Right atrium auricular region (tissue), 2 donors: Measurements from ENCODE around the gene PPP1R15A. TPM values are rescaled to one million over a fixed set of nuclear protein-coding genes. Genes with fewer than 3 reads are reported as not detected.
A peak's percentile ranks its signal among the peaks of the same experiment; 100 is the strongest.
"Not testable (repeated sequence)": the region's sequence is repeated elsewhere in the genome, so short reads cannot be mapped to it uniquely, and the experiment has no call there.

ENCODE experiments used
- DNase-seq: peaks from one replicate; pipeline ENCODE4 v3.0.0-alpha.2; 2019; ENCODE audit warnings: low spot score
- H3K27ac ChIP-seq, 2 donors: fragments of 200-600 bp; sonication (generic); 1 replicate in 1 of 2; 2 replicates in 1 of 2; pipeline ENCODE4 v1.5.1; 2016 to 2019
- H3K27me3 ChIP-seq, 2 donors: fragments of 200-600 bp; sonication (generic); one replicate each; pipeline versions ENCODE4 v1.5.1 to v1.6.0; 2017 to 2019
- H3K36me3 ChIP-seq: fragments of 200-600 bp; sonication (generic); one replicate; pipeline ENCODE4 v1.5.1; 2016
- H3K4me1 ChIP-seq, 2 donors: fragments of 200-600 bp; sonication (generic); one replicate each; pipeline versions ENCODE4 v1.5.1 to v1.6.0; 2017 to 2019
- H3K4me3 ChIP-seq, 2 donors: fragments of 200-600 bp; sonication (generic); 1 replicate in 1 of 2; 2 replicates in 1 of 2; pipeline ENCODE4 v1.5.1; 2017 to 2019; ENCODE audit warnings: mild to moderate bottlenecking in 1 of 2, moderate library complexity in 1 of 2
- H3K9me3 ChIP-seq, 2 donors: fragments of 200-600 bp; sonication (generic); one replicate each; pipeline ENCODE4 v1.5.1; 2019
- total RNA-seq, 2 donors: library from RNA; depleted of rRNA; stranded (reverse); fragments of >200 nt; gene quantifications; one replicate each; pipeline ENCODE4 v1.1.0, GENCODE V29; 2016
- TF ChIP-seq, protein P1 (sequence below), 2 donors: fragments of 200-600 bp; sonication (generic); IDR thresholded peaks; one replicate each; pipeline ENCODE4 v1.5.1; 2019; ENCODE audit warnings: antibody characterized with exemption in 2 of 2

Gene PPP1R15A
- total RNA-seq, 2 donors from 2014 or later = 55.0 to 97.6 TPM

DNA sequence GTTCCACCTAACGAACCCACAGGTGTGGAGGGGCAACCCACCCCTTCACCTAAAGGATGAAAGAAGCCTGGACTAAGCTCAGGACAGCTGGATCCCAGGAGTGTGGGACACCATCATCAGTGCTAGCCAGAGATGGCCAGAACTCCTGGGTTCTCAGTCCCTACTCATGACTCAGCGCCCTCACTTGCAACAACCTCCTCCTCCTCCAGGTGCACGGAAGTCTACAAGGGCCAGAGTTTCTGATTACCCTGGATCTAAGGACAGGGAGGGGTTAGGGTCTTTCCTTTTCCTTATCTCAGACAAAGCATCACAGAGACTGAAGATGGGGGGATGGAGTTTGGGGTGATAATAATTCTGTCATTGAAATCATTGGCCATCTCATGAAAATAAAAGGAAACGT lies 18.3 kb downstream of the PPP1R15A start:
- Histone ChIP-seq H3K27ac (no peak overlapping the region), H3K27me3 (no peaks in the 10 kb centered on the region), H3K4me1 (peaks cover 0 to 6% of the 10 kb centered on the region in 2 donors), H3K4me3 (no peak overlapping the region), H3K36me3 (no peaks in the 10 kb centered on the region), H3K9me3 (no peaks in the 10 kb centered on the region)
- TF ChIP-seq, protein P1, sequence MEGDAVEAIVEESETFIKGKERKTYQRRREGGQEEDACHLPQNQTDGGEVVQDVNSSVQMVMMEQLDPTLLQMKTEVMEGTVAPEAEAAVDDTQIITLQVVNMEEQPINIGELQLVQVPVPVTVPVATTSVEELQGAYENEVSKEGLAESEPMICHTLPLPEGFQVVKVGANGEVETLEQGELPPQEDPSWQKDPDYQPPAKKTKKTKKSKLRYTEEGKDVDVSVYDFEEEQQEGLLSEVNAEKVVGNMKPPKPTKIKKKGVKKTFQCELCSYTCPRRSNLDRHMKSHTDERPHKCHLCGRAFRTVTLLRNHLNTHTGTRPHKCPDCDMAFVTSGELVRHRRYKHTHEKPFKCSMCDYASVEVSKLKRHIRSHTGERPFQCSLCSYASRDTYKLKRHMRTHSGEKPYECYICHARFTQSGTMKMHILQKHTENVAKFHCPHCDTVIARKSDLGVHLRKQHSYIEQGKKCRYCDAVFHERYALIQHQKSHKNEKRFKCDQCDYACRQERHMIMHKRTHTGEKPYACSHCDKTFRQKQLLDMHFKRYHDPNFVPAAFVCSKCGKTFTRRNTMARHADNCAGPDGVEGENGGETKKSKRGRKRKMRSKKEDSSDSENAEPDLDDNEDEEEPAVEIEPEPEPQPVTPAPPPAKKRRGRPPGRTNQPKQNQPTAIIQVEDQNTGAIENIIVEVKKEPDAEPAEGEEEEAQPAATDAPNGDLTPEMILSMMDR (IDR thresholded peaks at IDR 0.05) = no peak
- DNase-seq = no peak

DNA sequence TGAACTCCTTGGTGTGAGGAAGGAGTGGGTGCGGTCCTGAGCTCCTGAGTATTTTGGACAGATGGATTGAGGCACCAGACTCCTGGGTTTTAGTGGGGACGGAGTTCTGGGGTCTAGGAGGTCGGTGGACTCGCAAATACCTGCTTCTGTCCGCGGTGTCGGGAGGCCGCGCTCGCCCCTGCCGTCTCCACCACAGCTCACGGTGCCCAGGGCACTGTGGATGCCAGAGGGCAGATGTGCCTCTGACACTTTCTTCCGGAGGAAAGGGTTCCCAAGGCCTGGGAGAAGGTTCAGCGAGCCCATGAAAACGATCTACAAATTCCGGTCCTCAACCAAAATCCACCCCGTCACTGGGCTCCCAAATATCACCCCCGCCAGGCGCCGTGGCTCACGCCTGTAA lies 23.0 kb downstream of the PPP1R15A start:
- Histone ChIP-seq H3K27ac (no peak overlapping the region), H3K36me3 (no peaks in the 10 kb centered on the region), H3K9me3 (no peaks in the 10 kb centered on the region), H3K27me3 (no peaks in the 10 kb centered on the region), H3K4me3 (no peak overlapping the region), H3K4me1 (peaks cover 0 to 23% of the 10 kb centered on the region in 2 donors)
- TF ChIP-seq, protein P1 (IDR thresholded peaks at IDR 0.05) = no peak
- DNase-seq = no peak

DNA sequence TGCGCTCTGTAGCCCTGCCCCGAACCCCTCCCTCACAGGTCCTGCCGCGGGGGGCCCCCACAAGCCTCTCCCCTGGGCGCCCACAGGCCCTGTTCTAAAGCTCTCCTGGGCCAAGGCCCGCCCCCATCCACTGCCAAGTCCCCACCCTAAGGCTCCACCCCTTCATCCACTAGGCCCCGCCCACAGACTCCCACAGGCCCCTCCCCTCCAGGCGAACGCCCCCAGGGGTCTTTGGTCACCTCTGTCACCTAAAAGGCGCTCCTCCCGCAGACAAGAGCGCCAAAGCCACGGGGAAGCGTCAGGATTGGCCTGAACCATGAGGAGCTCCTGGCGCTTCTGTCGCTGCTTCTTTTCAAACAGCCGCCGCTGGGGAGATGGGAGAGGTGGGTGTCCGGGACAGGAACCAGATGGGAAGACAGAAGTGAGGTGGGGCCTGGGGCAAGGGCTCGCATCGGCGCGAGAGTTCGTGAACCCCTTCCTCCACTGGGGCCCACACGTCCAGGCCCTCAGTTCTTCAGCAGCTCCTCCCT lies 24.0 kb downstream of the PPP1R15A start:
- Histone ChIP-seq H3K4me1 (peaks cover 0 to 32% of the 10 kb centered on the region in 2 donors), H3K27me3 (no peaks in the 10 kb centered on the region), H3K9me3 (no peaks in the 10 kb centered on the region), H3K27ac (peak overlapping the region; percentile 57 to 81), H3K4me3 (peak overlapping the region; percentile 37 to 51), H3K36me3 (no peaks in the 10 kb centered on the region)
- DNase-seq = peak; percentile 68
- TF ChIP-seq, protein P1 (IDR thresholded peaks at IDR 0.05) = no peak

DNA sequence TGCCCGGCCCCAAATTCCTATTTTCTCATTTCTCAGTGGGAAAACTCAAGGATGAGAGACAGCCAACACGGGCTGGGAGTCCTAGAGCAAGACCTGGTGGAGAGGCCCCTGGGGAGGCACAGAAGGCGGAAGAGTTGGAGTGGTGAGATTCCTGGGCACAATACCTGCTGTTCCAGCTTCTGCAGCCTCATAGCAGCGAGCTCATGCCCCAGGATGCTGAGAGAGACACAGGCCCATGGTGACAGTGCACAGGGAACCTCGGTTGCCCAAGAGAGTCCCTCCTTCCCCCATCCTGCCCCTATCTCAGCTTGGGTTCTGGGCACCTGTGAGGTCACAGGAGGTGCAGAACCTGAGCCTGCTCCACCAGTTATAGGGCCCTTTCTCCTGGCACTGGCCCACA lies 25.0 kb downstream of the PPP1R15A start:
- peak overlapping the region; percentile 57 to 81 for H3K27ac ChIP-seq
- TF ChIP-seq, protein P1 (IDR thresholded peaks at IDR 0.05) = no peak
- DNase-seq = no peak
- no peaks in the 10 kb centered on the region for H3K27me3 ChIP-seq
- no peak overlapping the region for H3K4me3 ChIP-seq
- no peaks in the 10 kb centered on the region for H3K36me3 ChIP-seq
- peaks cover 0 to 41% of the 10 kb centered on the region in 2 donors for H3K4me1 ChIP-seq
- H3K9me3 ChIP-seq = no peaks in the 10 kb centered on the region

DNA sequence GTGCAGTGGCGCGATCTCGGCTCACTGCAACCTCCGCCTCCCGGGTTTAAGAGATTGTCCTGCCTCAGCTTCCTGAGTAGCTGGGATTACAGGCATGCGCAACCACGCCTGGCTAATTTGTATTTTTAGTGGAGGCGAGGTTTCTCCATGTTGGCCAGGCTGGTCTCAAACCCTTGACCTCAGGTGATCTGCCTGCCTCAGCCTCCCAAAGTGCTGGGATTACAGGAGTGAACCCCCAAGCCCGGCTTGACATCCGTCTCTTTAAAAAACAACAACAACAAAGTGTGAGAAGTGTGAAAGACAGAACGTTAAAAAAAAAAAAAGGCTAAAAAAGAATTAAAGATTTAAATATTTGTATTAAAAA lies 27.1 kb downstream of the PPP1R15A start:
- DNase-seq, H3K27me3 ChIP-seq, H3K9me3 ChIP-seq: not testable (repeated sequence)
- Histone ChIP-seq H3K36me3 (peaks cover 10% of the 10 kb centered on the region), H3K4me3 (peak overlapping the region; percentile 59 to 96), H3K4me1 (peaks cover 0 to 51% of the 10 kb centered on the region in 2 donors), H3K27ac (peak overlapping the region; percentile 93 to 94)

DNA sequence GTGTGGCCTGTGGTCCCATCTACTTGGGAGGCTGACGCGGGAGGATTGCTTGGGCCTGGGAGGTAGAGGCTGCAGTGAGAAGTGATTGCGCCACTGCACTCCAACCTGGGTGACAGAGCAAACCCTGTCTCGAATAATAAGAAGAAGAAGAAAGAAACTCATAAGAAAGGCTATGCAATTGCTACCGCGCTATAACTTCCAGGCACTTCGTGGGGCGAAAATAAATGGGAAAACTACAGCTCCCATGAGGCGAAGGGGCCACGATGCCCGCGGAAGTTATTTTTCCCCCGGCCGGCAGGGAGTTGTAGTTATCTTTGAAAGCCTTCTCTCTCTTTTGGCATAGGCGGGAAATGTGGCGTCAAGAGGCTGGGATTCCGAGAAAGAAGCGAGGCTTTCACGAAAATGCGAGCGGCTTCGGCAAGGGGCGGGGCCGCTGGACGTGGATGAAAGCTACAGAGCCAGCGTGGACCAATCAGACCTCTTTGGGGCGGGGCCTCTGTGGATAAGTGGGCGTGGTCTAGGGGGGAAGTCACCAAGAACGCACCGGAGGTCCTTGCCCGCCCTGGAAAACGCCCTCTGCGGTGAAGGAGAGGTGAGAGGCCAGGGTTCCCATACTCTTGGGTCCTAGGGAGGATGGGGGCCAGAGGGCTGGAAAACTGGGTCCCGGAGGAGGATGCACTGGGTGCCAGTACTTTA lies 27.7 kb downstream of the PPP1R15A start, which contains the start of gene NUCB1:
Gene NUCB1, plus strand, starts transcription at position 532 of the 696 bp plus-strand sequence. CDS start 485 bp downstream, outside the sequence.
- Histone ChIP-seq H3K27ac (peak within 1 kb of the TSS; percentile 93 to 94), H3K4me1 (peaks cover 0 to 51% of the 10 kb centered on the region in 2 donors), H3K9me3 (no peaks in the 10 kb centered on the region), H3K36me3 (peaks cover 16% of the 10 kb centered on the region), H3K27me3 (no peaks in the 10 kb centered on the region), H3K4me3 (peak within 1 kb of the TSS; percentile 59 to 96)
- TF ChIP-seq, protein P1 (IDR thresholded peaks at IDR 0.05) = peak in 1 of 2 donors; percentile 33
- peak; percentile 99 for DNase-seq
